GM21526 (cell line): Measurements from ENCODE around the gene ANKRD42.
"Not testable (repeated sequence)": the region's sequence is repeated elsewhere in the genome, so short reads cannot be mapped to it uniquely, and the experiment has no call there.

Source experiments
- ATAC-seq: cut with Tn5 transposase; IDR thresholded peaks from one replicate; pipeline ENCODE4 v1.9.1; 2021; ENCODE audit warnings: moderate library complexity; ENCODE audit not compliant: unreplicated experiment, low FRiP score

Gene ANKRD42

DNA sequence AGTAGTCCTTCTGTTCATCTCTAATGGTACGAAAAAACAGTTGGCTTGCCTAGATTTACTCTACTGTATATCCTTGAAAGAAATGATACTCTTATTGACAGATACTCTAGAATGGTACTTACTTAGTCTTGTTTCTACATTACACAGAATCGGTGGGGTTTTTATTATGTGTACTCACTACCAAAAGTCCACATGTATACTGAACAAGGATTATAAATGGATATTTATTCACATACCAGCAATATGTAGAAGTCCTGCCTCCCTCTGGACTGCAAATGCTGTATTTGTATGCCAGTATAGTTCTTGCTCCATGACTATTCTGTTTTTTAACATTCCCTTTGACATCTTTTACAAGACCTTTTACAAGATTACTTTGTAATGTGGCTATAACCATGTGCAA, 22.6 kb upstream of the ANKRD42 start:
- no peak for ATAC-seq

DNA sequence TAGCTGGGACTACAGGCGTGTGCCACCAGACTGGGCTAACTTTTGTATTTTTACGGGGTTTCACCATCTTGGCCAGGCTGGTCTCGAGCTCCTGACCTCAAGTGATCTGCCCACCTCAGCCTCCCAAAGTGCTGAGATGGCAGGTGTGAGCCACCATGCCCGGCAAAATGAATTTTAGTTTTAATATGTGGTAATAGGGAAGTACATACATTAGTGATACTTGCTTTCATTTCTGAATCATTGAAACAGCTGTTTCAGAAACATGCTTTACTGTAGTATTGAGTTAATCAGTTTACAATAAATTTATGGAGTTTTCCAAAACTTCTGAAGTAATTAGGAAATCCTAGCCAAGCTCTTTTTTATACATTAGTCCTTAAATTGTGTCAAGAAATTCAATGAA, 21.0 kb upstream of the ANKRD42 start:
- ATAC-seq, result no peak

GRCh38 chr11:83174008-83174407, 19.5 kb upstream of the ANKRD42 start:
- ATAC-seq, result no peak

DNA sequence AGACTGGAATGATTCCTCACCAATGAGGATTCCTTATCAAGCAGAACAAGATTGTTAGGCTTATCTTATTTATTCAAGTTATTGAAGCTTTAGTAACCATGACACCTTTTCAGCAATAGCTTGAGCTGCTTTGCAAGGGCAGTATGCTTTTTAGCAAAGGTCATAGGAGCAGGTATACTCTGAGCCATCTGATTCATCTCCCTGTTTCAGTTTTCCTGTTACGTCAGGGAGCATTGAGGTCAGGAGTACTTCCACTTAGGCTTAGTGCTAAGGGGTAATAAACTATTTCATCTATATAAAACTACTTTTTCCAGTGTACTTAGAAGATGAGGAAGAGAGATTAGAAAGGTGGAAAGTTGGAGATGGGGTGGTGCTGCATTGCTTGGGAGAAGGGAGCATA, 17.7 kb upstream of the ANKRD42 start:
- ATAC-seq, result no peak

- no peak for ATAC-seq
Measured at GRCh38 chr11:83181815-83182214, 11.7 kb upstream of the ANKRD42 start.

GRCh38 chr11:83185767-83186166, 7.7 kb upstream of the ANKRD42 start:
- ATAC-seq, result no peak

DNA sequence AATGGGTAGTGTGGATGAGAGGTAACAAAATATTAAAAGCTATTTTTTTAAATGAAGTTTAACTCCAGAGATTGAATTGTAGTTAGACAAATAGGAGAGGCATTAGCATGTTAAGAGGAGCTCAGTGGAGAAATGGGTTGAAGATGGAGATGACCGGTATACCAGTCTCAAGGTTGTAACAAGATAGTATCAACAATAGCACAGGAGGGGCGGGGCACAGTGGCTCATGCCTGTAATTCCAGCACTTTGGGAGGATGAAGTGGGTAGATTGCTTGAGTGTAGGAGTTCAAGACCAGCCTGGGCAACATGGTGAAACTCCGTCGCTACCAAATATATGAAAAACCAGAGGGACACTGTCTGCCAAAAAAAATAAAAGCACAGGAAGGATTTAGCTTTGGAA, 6.0 kb upstream of the ANKRD42 start:
- no peak for ATAC-seq

- no peak for ATAC-seq
Measured at GRCh38 chr11:83191491-83191890, 2.0 kb upstream of the ANKRD42 start.

- no peak for ATAC-seq
Measured at GRCh38 chr11:83191986-83192385, 1.5 kb upstream of the ANKRD42 start.

GRCh38 chr11:83192606-83193245, 786 bp upstream of the ANKRD42 start:
- no peak for ATAC-seq

- ATAC-seq, result peak; percentile 59
Measured at GRCh38 chr11:83194281-83195142, 1.0 kb downstream of the ANKRD42 start.

DNA sequence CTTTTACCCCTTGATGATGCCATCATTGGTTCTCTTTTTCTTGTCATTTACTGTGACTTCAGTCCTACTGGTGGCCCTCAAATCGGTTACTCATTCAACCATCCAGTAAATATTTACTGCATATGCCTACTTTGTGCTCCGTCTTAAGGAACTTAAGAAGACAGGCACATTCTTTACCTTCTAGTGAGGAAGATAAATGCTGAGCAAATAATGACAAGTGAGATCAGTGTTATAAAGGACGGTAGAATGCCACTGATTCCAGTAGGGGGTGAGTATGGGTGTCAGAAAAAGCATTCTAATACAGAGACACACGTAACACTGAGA, 1.6 kb downstream of the ANKRD42 start:
- ATAC-seq, result no peak

GRCh38 chr11:83195649-83196048, 2.1 kb downstream of the ANKRD42 start:
- ATAC-seq, result no peak

GRCh38 chr11:83200035-83200434, 6.5 kb downstream of the ANKRD42 start:
- no peak for ATAC-seq

DNA sequence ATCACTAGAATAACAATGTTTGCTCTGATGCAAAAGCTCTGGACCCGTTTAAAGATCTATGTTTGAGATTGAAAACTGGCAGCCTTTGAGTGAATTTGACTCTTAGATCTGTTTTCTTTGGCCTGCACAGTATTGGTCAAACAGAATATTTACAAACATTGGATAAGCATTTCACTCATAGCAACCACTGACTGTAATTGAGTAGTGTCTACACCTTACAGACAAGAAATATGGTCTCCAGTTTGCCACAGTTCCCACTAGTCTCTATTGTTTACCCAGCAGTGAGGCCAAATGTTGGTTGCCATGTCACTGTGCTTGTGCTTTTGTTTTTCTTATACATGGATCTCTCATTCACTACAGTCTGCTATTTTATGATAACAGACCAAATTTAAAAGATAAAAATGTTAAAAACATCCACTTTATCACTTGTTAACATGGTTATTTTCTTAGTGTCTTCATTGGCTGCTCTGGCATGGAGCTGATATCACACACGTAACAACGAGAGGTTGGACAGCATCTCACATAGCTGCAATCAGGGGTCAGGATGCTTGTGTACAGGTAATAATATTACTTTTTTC, 12.2 kb downstream of the ANKRD42 start:
- no peak for ATAC-seq

DNA sequence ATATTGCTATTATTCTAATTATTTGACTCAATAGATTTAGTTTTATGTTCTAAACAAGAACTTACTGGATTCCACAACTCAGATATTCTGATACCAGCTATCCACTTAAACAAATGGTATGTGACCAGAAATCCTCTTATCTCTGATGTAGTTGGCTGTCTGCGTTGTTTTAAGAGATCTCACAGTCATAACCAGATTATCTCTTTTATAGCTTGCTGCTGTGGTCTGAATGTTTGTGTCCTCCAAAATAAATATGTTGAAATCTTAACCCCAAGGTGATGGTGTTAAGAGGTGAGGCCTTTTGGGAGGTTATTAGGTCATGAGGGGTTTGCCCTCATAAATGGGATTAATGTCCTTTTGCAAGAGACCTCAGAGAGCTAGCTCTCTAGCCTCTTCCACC, 12.7 kb downstream of the ANKRD42 start:
- ATAC-seq, result no peak

- ATAC-seq, result not testable (repeated sequence)
Measured at GRCh38 chr11:83206771-83207382, 13.4 kb downstream of the ANKRD42 start.

GRCh38 chr11:83219095-83219494, 25.6 kb downstream of the ANKRD42 start:
- no peak for ATAC-seq

DNA sequence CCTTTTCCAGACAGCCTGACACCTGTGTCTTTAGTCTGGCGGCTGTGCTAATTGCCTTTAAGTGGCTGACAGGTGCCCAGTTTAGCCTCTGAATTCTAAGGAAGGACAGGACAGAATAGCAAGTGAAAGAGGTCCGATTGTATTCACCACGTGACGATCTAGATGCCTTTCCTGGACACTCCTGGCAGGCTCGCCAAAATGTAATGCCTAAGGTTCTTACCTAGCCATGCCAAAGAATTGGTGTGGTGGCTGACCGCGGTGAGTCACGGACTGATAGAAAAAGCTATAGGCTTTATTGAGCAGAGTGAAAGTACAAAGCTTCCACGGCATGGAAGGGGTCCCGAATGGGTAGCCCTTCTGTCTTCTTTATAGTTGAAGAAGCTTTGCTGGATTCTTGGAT, 26.7 kb downstream of the ANKRD42 start:
- no peak for ATAC-seq

GRCh38 chr11:83221694-83222093, 28.2 kb downstream of the ANKRD42 start:
- no peak for ATAC-seq

DNA sequence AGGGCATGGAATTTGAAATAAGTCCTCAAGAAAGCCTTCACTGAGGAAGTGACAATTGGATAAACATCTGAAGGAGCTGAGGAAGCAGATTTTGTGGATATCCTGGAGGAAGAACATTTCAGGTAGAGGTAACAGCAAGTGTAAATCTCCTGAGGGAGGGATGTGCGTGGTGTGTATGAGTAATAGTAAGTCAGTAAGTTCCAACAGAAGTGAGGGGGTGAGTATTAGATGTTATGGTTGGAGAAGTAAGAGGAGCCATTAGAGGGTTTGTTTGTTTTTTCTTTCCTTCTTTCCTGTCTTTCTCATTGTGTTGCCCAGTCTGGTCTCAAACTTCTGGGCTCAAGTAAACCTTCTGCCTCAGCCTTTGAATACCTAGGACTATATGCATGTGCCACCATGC, 29.0 kb downstream of the ANKRD42 start:
- ATAC-seq, result no peak
